GM21447 (cell line): ENCODE data around the gene P3H3.
A peak's percentile ranks its signal among the peaks of the same experiment; 100 is the strongest.

Experiments
- ATAC-seq: cut with Tn5 transposase; IDR thresholded peaks from one replicate; pipeline ENCODE4 v1.9.1; 2021; ENCODE audit not compliant: unreplicated experiment

The P3H3 gene

GRCh38 chr12:6842075-6842474 lies 13.9 kb downstream of the P3H3 start:
- ATAC-seq: no peak

GRCh38 chr12:6843118-6843902 lies 15.1 kb downstream of the P3H3 start:
- no peak for ATAC-seq

- ATAC-seq: no peak
These were observed 17.2 kb downstream of the P3H3 start for GRCh38 chr12:6845395-6845794.

- ATAC-seq: no peak
These were observed 18.2 kb downstream of the P3H3 start for GRCh38 chr12:6846316-6846869.

- no peak for ATAC-seq
These were observed 19.5 kb downstream of the P3H3 start for GRCh38 chr12:6847676-6848075.

- ATAC-seq: no peak
These were observed 21.2 kb downstream of the P3H3 start for GRCh38 chr12:6849427-6849826.

GRCh38 chr12:6849976-6850560 lies 21.9 kb downstream of the P3H3 start:
- no peak for ATAC-seq

GRCh38 chr12:6850796-6851152 lies 22.6 kb downstream of the P3H3 start:
- ATAC-seq: no peak

GRCh38 chr12:6851153-6851920 lies 23.1 kb downstream of the P3H3 start, which contains the start of gene CDCA3:
Gene CDCA3, minus strand, starts transcription at chr12:6851286. Its CDS starts 334 bp downstream, at chr12:6850952.
- ATAC-seq: peak; percentile 55

- peak; percentile 71 for ATAC-seq
These were observed 23.9 kb downstream of the P3H3 start, which contains the start of gene USP5 for GRCh38 chr12:6851921-6852650. Gene USP5, plus strand, starts transcription at chr12:6852150. Its CDS starts 30 bp downstream, at chr12:6852180.

GRCh38 chr12:6852651-6853354 lies 24.6 kb downstream of the P3H3 start:
- no peak for ATAC-seq

- ATAC-seq: no peak
These were observed 25.4 kb downstream of the P3H3 start for GRCh38 chr12:6853626-6854025.

GRCh38 chr12:6854036-6854435 lies 25.8 kb downstream of the P3H3 start:
- ATAC-seq: no peak

GRCh38 chr12:6855322-6855721 lies 27.1 kb downstream of the P3H3 start:
- no peak for ATAC-seq

GRCh38 chr12:6858799-6859198 lies 30.6 kb downstream of the P3H3 start:
- ATAC-seq: no peak

GRCh38 chr12:6860116-6860515 lies 31.9 kb downstream of the P3H3 start:
- no peak for ATAC-seq

- ATAC-seq: no peak
These were observed 32.7 kb downstream of the P3H3 start for GRCh38 chr12:6860942-6861341.

- ATAC-seq: no peak
These were observed 33.2 kb downstream of the P3H3 start for GRCh38 chr12:6861391-6861790.

- ATAC-seq: no peak
These were observed 34.8 kb downstream of the P3H3 start for GRCh38 chr12:6863033-6863432.
